H9 (cell line): Measurements from ENCODE around the gene FGF22. TPM values are rescaled to one million over a fixed set of nuclear protein-coding genes. Genes with fewer than 3 reads are reported as not detected.

Experiments
- DNase-seq: peaks from one replicate; pipeline ENCODE4 v3.0.0-alpha.2; 2017
- H2AFZ ChIP-seq: one replicate; pipeline ENCODE4 v1.6.1; 2013; ENCODE audit warnings: mild to moderate bottlenecking, low read length, control low read depth, moderate library complexity
- H2AK5ac ChIP-seq: 2 replicates; pipeline ENCODE4 v1.6.1; 2013; ENCODE audit warnings: low read length, control low read depth, mixed read lengths; ENCODE audit not compliant: insufficient read length
- H2BK120ac ChIP-seq: one replicate; pipeline ENCODE4 v1.6.1; 2013; ENCODE audit warnings: low read depth, mild to moderate bottlenecking, low read length, control low read depth, inconsistent platforms; ENCODE audit not compliant: poor library complexity, severe bottlenecking
- H2BK12ac ChIP-seq: 2 replicates; pipeline ENCODE4 v1.6.1; 2013; ENCODE audit warnings: low read length, control low read depth, mixed read lengths, low read depth; ENCODE audit not compliant: insufficient read length
- H2BK15ac ChIP-seq: 2 replicates; pipeline ENCODE4 v1.6.1; 2013; ENCODE audit warnings: low read depth, low read length, control low read depth
- H2BK20ac ChIP-seq: one replicate; pipeline ENCODE4 v1.6.1; 2013; ENCODE audit warnings: low read depth, mild to moderate bottlenecking, low read length, control low read depth, inconsistent platforms; ENCODE audit not compliant: poor library complexity, severe bottlenecking
- H2BK5ac ChIP-seq: 2 replicates; pipeline ENCODE4 v1.6.1; 2013; ENCODE audit warnings: low read length, control low read depth, mixed read lengths; ENCODE audit not compliant: insufficient read length
- H3K14ac ChIP-seq: 2 replicates; pipeline ENCODE4 v1.6.1; 2013; ENCODE audit warnings: low read length, control low read depth; ENCODE audit not compliant: insufficient read depth
- H3K18ac ChIP-seq: 2 replicates; pipeline ENCODE4 v1.6.1; 2013; ENCODE audit warnings: low read depth, mild to moderate bottlenecking, mixed read lengths, low read length, control low read depth; ENCODE audit not compliant: insufficient read length
- H3K23ac ChIP-seq: 2 replicates; pipeline ENCODE4 v1.6.1; 2013; ENCODE audit warnings: low read length, control low read depth, mixed read lengths, low read depth; ENCODE audit not compliant: insufficient read length
- H3K23me2 ChIP-seq: 2 replicates; pipeline ENCODE4 v1.6.1; 2013; ENCODE audit warnings: low read depth, mild to moderate bottlenecking, mixed read lengths, low read length, control low read depth; ENCODE audit not compliant: insufficient read length, poor library complexity, severe bottlenecking
- H3K27ac ChIP-seq: 2 replicates; pipeline ENCODE4 v1.5.1; 2013; ENCODE audit warnings: low read length, control low read depth, mixed read lengths, low read depth; ENCODE audit not compliant: insufficient read length
- H3K27me3 ChIP-seq: 2 replicates; pipeline ENCODE4 v1.6.1; 2013; ENCODE audit warnings: low read length, control low read depth, inconsistent platforms; ENCODE audit not compliant: insufficient read depth
- H3K4ac ChIP-seq: 2 replicates; pipeline ENCODE4 v1.6.1; 2013; ENCODE audit warnings: low read depth, mild to moderate bottlenecking, control low read depth, inconsistent platforms, low read length, moderate library complexity
- H3K4me1 ChIP-seq: 2 replicates; pipeline ENCODE4 v1.6.1; 2013; ENCODE audit warnings: low read length, control low read depth, inconsistent platforms; ENCODE audit not compliant: insufficient read depth
- H3K4me2 ChIP-seq: 2 replicates; pipeline ENCODE4 v1.6.1; 2013; ENCODE audit warnings: low read length, control low read depth, mixed read lengths; ENCODE audit not compliant: insufficient read length, insufficient read depth
- H3K56ac ChIP-seq: 2 replicates; pipeline ENCODE4 v1.6.1; 2013; ENCODE audit warnings: low read depth, mild to moderate bottlenecking, mixed read lengths, low read length, control low read depth; ENCODE audit not compliant: insufficient read length
- H3K79me1 ChIP-seq: 2 replicates; pipeline ENCODE4 v1.6.1; 2013; ENCODE audit warnings: low read depth, mild to moderate bottlenecking, moderate library complexity, low read length, control low read depth, inconsistent platforms; ENCODE audit not compliant: insufficient read depth, poor library complexity, severe bottlenecking
- H3K79me2 ChIP-seq: 2 replicates; pipeline ENCODE4 v1.6.1; 2013; ENCODE audit warnings: low read length, control low read depth, inconsistent platforms; ENCODE audit not compliant: insufficient read depth
- H3K9ac ChIP-seq: 2 replicates; pipeline ENCODE4 v1.6.1; 2013; ENCODE audit warnings: low read length, control low read depth, mixed read lengths; ENCODE audit not compliant: insufficient read length; ENCODE audit errors: extremely low read depth
- H3K9me3 ChIP-seq: one replicate; pipeline ENCODE4 v1.6.1; 2013; ENCODE audit warnings: low read depth, low read length, inconsistent platforms; ENCODE audit not compliant: control insufficient read depth
- H3T11ph ChIP-seq: one replicate; pipeline ENCODE4 v1.6.1; 2013; ENCODE audit warnings: mild to moderate bottlenecking, low read length, control low read depth, inconsistent platforms
- H4K20me1 ChIP-seq: one replicate; pipeline ENCODE4 v1.6.1; 2013; ENCODE audit not compliant: control insufficient read depth, insufficient read length, insufficient read depth
- H4K5ac ChIP-seq: 2 replicates; pipeline ENCODE4 v1.6.1; 2013; ENCODE audit warnings: low read depth, mild to moderate bottlenecking, mixed read lengths, low read length, control low read depth; ENCODE audit not compliant: insufficient read length
- H4K8ac ChIP-seq: replicated peaks from 2 replicates; pipeline ENCODE4 v1.6.1; 2013; ENCODE audit warnings: low read length, control low read depth, mixed read lengths, low read depth; ENCODE audit not compliant: insufficient read length
- H4K91ac ChIP-seq: 2 replicates; pipeline ENCODE4 v1.6.1; 2013; ENCODE audit warnings: low read depth, mild to moderate bottlenecking, moderate library complexity, mixed read lengths, low read length, control low read depth; ENCODE audit not compliant: insufficient read length
- H3K27ac Mint-ChIP-seq, 3 experiments: 2 replicates in 2 of 3; 3 replicates in 1 of 3; pipeline ENCODE4 v1.8.0; 2020 to 2021; ENCODE audit warnings: mixed read lengths in 3 of 3, mild to moderate bottlenecking in 1 of 3, moderate library complexity in 1 of 3
- H3K27me3 Mint-ChIP-seq: 2 replicates; pipeline ENCODE4 v1.8.0; 2021; ENCODE audit warnings: low read depth, mild to moderate bottlenecking, moderate library complexity, mixed read lengths
- H3K36me3 Mint-ChIP-seq, 3 experiments: 2 replicates in 2 of 3; 3 replicates in 1 of 3; pipeline ENCODE4 v1.8.0; 2020 to 2021; ENCODE audit warnings: low read depth in 3 of 3, mixed read lengths in 3 of 3; ENCODE audit not compliant: insufficient read depth in 1 of 3
- H3K4me1 Mint-ChIP-seq, 2 experiments: 2 replicates each; pipeline ENCODE4 v1.8.0; 2020; ENCODE audit warnings: mixed read lengths in 2 of 2
- H3K4me3 Mint-ChIP-seq, 2 experiments: 2 replicates in 1 of 2; 3 replicates in 1 of 2; pipeline ENCODE4 v1.8.0; 2020 to 2021; ENCODE audit warnings: mild to moderate bottlenecking in 2 of 2, mixed read lengths in 2 of 2, moderate library complexity in 1 of 2
- H3K9me3 Mint-ChIP-seq, 2 experiments: 2 replicates in 1 of 2; 3 replicates in 1 of 2; pipeline ENCODE4 v1.8.0; 2020; ENCODE audit warnings: mild to moderate bottlenecking in 2 of 2, mixed read lengths in 2 of 2, moderate library complexity in 1 of 2
- CTCF ChIP-seq: fragments of 200-600 bp; sonication (generic); conservative IDR thresholded peaks from 3 replicates; pipeline ENCODE4 v1.8.0; 2021; ENCODE audit warnings: antibody characterized with exemption, mild to moderate bottlenecking
- WGBS: extraction: QIAGEN DNeasy Blood & Tissue Kit; methylation state at CpG from one replicate; pipeline ENCODE4 v1.1.7; 2013; ENCODE audit warnings: missing lambda C conversion rate, low lambda C conversion rate, mixed read lengths; ENCODE audit not compliant: insufficient read length; ENCODE audit errors: extremely low coverage; 5-methylcytosine and 5-hydroxymethylcytosine counted together
- total RNA-seq: library from RNA; stranded (reverse); gene quantifications from 2 replicates; pipeline ENCODE4 v1.2.1, GENCODE V29; 2021

The FGF22 gene
- total RNA-seq, 1 experiment from 2014 or later, result 0.72 TPM

GRCh38 chr19:645912-646778 is 6.5 kb downstream of the FGF22 start:
- no peak overlapping the region for H3K4ac ChIP-seq
- H3K4me2 ChIP-seq, result no peak overlapping the region
- H3K4me1 Mint-ChIP-seq, result no peaks in the 10 kb centered on the region
- no peak overlapping the region for H2BK20ac ChIP-seq
- peaks cover 11 to 31% (median 18%) of the 10 kb centered on the region in 3 experiments for H3K36me3 Mint-ChIP-seq
- H2BK5ac ChIP-seq, result no peak overlapping the region
- no peak for TF ChIP-seq CTCF
- no peak overlapping the region for H3K9ac ChIP-seq
- no peak overlapping the region for H3K23ac ChIP-seq
- H3K4me1 ChIP-seq, result no peaks in the 10 kb centered on the region
- no peak overlapping the region for H3T11ph ChIP-seq
- no peaks in the 10 kb centered on the region for H3K9me3 Mint-ChIP-seq
- H2BK120ac ChIP-seq, result no peak overlapping the region
- no peak overlapping the region for H3K27ac ChIP-seq
- WGBS, result no CpG with 5 or more reads among the region's 62 CpGs
- H3K23me2 ChIP-seq, result no peaks in the 10 kb centered on the region
- H2AFZ ChIP-seq, result no peak overlapping the region
- H4K5ac ChIP-seq, result no peak overlapping the region
- H3K14ac ChIP-seq, result no peak overlapping the region
- no peaks in the 10 kb centered on the region for H4K20me1 ChIP-seq
- no peaks in the 10 kb centered on the region for H3K79me1 ChIP-seq
- no peak overlapping the region for H4K91ac ChIP-seq
- no peak overlapping the region for H2BK12ac ChIP-seq
- H2AK5ac ChIP-seq, result no peak overlapping the region
- no peaks in the 10 kb centered on the region for H3K9me3 ChIP-seq
- no peak overlapping the region for H2BK15ac ChIP-seq
- no peak for DNase-seq
- no peaks in the 10 kb centered on the region for H3K27me3 ChIP-seq
- H3K18ac ChIP-seq, result no peak overlapping the region
- no peak overlapping the region for H3K56ac ChIP-seq
- no peak overlapping the region for H3K4me3 Mint-ChIP-seq
- H3K27ac Mint-ChIP-seq, result peak overlapping the region; percentile 39 to 93 (median 80); a peak in 3 of 7 replicates
- no peaks in the 10 kb centered on the region; the same call in 1 of the 2 replicates for H3K79me2 ChIP-seq
- H4K8ac ChIP-seq, result no peak overlapping the region
- H3K27me3 Mint-ChIP-seq, result no peaks in the 10 kb centered on the region
